ENCODE results near the gene BAIAP2L2. TPM values are rescaled to one million over a fixed set of nuclear protein-coding genes. Genes with fewer than 3 reads are reported as not detected.
A peak's percentile ranks its signal among the peaks of the same experiment; 100 is the strongest.
"Not testable (repeated sequence)": the region's sequence is repeated elsewhere in the genome, so short reads cannot be mapped to it uniquely, and the experiment has no call there.

Gene BAIAP2L2
- total RNA-seq, 1 donor = 1.1 TPM

- H3K4me2 ChIP-seq (ENCODE audit: insufficient read depth, low read length) = no peak overlapping the region
- H3K27ac ChIP-seq (ENCODE audit: low read depth, low read length) = no peak overlapping the region
- TF ChIP-seq CTCF (IDR thresholded peaks at IDR 0.05; ENCODE audit: extremely low read depth, low read depth, low read length) = no peak
- H3K4me1 ChIP-seq (ENCODE audit: insufficient read depth, low read length) = no peaks in the 10 kb centered on the region
- H3K36me3 ChIP-seq (ENCODE audit: insufficient read depth, low read length) = no peaks in the 10 kb centered on the region
- no peaks in the 10 kb centered on the region for H3K9me3 ChIP-seq (ENCODE audit: low read depth, low read length)
- H2AFZ ChIP-seq (ENCODE audit: low read length) = no peak overlapping the region
- no peaks in the 10 kb centered on the region for H4K20me1 ChIP-seq (ENCODE audit: insufficient read depth, low read length)
- no peaks in the 10 kb centered on the region for H3K27me3 ChIP-seq (ENCODE audit: insufficient read depth, low read length)
- peak; percentile 88 for DNase-seq (ENCODE audit: insufficient read length, low spot score, missing footprints)
- no peak overlapping the region for H3K4me3 ChIP-seq (ENCODE audit: insufficient read depth, low read length)
- no peaks in the 10 kb centered on the region for H3K79me2 ChIP-seq (ENCODE audit: insufficient read depth, low read length)
Observed at GRCh38 chr22:38040953-38041759, 69.3 kb downstream of the BAIAP2L2 start.

GRCh38 chr22:38038890-38039812, 71.3 kb downstream of the BAIAP2L2 start:
- peaks cover 9% of the 10 kb centered on the region for H3K4me1 ChIP-seq (ENCODE audit: insufficient read depth, low read length)
- TF ChIP-seq CTCF (IDR thresholded peaks at IDR 0.05; ENCODE audit: extremely low read depth, low read depth, low read length) = no peak
- peak overlapping the region; percentile 9 for H3K4me2 ChIP-seq (ENCODE audit: insufficient read depth, low read length)
- peak; percentile 44 for DNase-seq (ENCODE audit: insufficient read length, low spot score, missing footprints)
- H2AFZ ChIP-seq (ENCODE audit: low read length) = no peak overlapping the region
- H3K27ac ChIP-seq (ENCODE audit: low read depth, low read length) = no peak overlapping the region
- no peaks in the 10 kb centered on the region for H3K36me3 ChIP-seq (ENCODE audit: insufficient read depth, low read length)
- no peaks in the 10 kb centered on the region for H3K9me3 ChIP-seq (ENCODE audit: low read depth, low read length)
- H4K20me1 ChIP-seq (ENCODE audit: insufficient read depth, low read length) = no peaks in the 10 kb centered on the region
- no peak overlapping the region for H3K4me3 ChIP-seq (ENCODE audit: insufficient read depth, low read length)
- no peaks in the 10 kb centered on the region for H3K27me3 ChIP-seq (ENCODE audit: insufficient read depth, low read length)
- H3K79me2 ChIP-seq (ENCODE audit: insufficient read depth, low read length) = no peaks in the 10 kb centered on the region

- H3K36me3 ChIP-seq (ENCODE audit: insufficient read depth, low read length) = no peaks in the 10 kb centered on the region
- H3K4me2 ChIP-seq (ENCODE audit: insufficient read depth, low read length) = no peak overlapping the region
- no peak for TF ChIP-seq CTCF (IDR thresholded peaks at IDR 0.05; ENCODE audit: extremely low read depth, low read depth, low read length)
- peak; percentile 52 for DNase-seq (ENCODE audit: insufficient read length, low spot score, missing footprints)
- H2AFZ ChIP-seq (ENCODE audit: low read length) = no peak overlapping the region
- H3K4me1 ChIP-seq (ENCODE audit: insufficient read depth, low read length) = peaks cover 13% of the 10 kb centered on the region
- no peak overlapping the region for H3K4me3 ChIP-seq (ENCODE audit: insufficient read depth, low read length)
- no peaks in the 10 kb centered on the region for H4K20me1 ChIP-seq (ENCODE audit: insufficient read depth, low read length)
- no peaks in the 10 kb centered on the region for H3K79me2 ChIP-seq (ENCODE audit: insufficient read depth, low read length)
- no peaks in the 10 kb centered on the region for H3K9me3 ChIP-seq (ENCODE audit: low read depth, low read length)
- H3K27me3 ChIP-seq (ENCODE audit: insufficient read depth, low read length) = no peaks in the 10 kb centered on the region
- H3K27ac ChIP-seq (ENCODE audit: low read depth, low read length) = no peak overlapping the region
Observed at GRCh38 chr22:38038426-38038825, 72.1 kb downstream of the BAIAP2L2 start.

- DNase-seq (ENCODE audit: insufficient read length, low spot score, missing footprints) = peak; percentile 23
Observed at GRCh38 chr22:38037367-38038150, 72.9 kb downstream of the BAIAP2L2 start.

More at GRCh38 chr22:38037367-38038150, 72.9 kb downstream of the BAIAP2L2 start:
- H3K9me3 ChIP-seq (ENCODE audit: low read depth, low read length); H3K4me3 ChIP-seq (ENCODE audit: insufficient read depth, low read length); H3K4me2 ChIP-seq (ENCODE audit: insufficient read depth, low read length); H3K27me3 ChIP-seq (ENCODE audit: insufficient read depth, low read length); H3K79me2 ChIP-seq (ENCODE audit: insufficient read depth, low read length); H3K36me3 ChIP-seq (ENCODE audit: insufficient read depth, low read length); H2AFZ ChIP-seq (ENCODE audit: low read length); H3K27ac ChIP-seq (ENCODE audit: low read depth, low read length); H4K20me1 ChIP-seq (ENCODE audit: insufficient read depth, low read length): not testable (repeated sequence)
- H3K4me1 ChIP-seq (ENCODE audit: insufficient read depth, low read length) = peaks cover 20% of the 10 kb centered on the region
